Loucy (cell line): Measurements from ENCODE around the gene ZSCAN5B.

Experiments
- H2AFZ ChIP-seq: fragments of 200-600 bp; sonication (generic); 2 replicates; pipeline ENCODE4 v1.6.0; 2016; ENCODE audit warnings: antibody characterized with exemption, mild to moderate bottlenecking, low read length, moderate library complexity
- H3F3A ChIP-seq: fragments of 200-600 bp; 2 replicates; pipeline ENCODE4 v1.6.0; 2016; ENCODE audit warnings: antibody characterized with exemption, low read depth, mild to moderate bottlenecking
- H3K27me3 ChIP-seq: fragments of 200-600 bp; sonication (generic); 2 replicates; pipeline ENCODE4 v1.6.1; 2014; ENCODE audit warnings: low read length, mild to moderate bottlenecking; ENCODE audit not compliant: insufficient read depth, poor library complexity, severe bottlenecking
- H3K36me3 ChIP-seq: fragments of 200-600 bp; sonication (generic); 2 replicates; pipeline ENCODE4 v1.6.1; 2016; ENCODE audit warnings: low read length; ENCODE audit not compliant: insufficient read depth
- H3K4me1 ChIP-seq: fragments of 200-600 bp; sonication (generic); 2 replicates; pipeline ENCODE4 v1.5.1; 2014; ENCODE audit warnings: low read length, mild to moderate bottlenecking; ENCODE audit not compliant: insufficient read depth, poor library complexity, severe bottlenecking
- H3K4me2 ChIP-seq: fragments of 200-600 bp; sonication (generic); 2 replicates; pipeline ENCODE4 v1.6.0; 2014; ENCODE audit warnings: antibody characterized with exemption, low read length, low read depth, mild to moderate bottlenecking; ENCODE audit not compliant: poor library complexity, severe bottlenecking
- H3K4me3 ChIP-seq: fragments of 200-600 bp; sonication (generic); 2 replicates; pipeline ENCODE4 v1.5.1; 2014; ENCODE audit warnings: low read length, mild to moderate bottlenecking, mixed read lengths; ENCODE audit not compliant: poor library complexity, severe bottlenecking
- H3K79me2 ChIP-seq: fragments of 200-600 bp; sonication (generic); 2 replicates; pipeline ENCODE4 v1.6.1; 2014; ENCODE audit warnings: low read length; ENCODE audit not compliant: insufficient read depth
- H3K9ac ChIP-seq: fragments of 200-600 bp; sonication (generic); 2 replicates; pipeline ENCODE4 v1.6.0; 2014; ENCODE audit warnings: mild to moderate bottlenecking, low read depth, low read length, moderate library complexity; ENCODE audit not compliant: poor library complexity, severe bottlenecking
- H3K9me2 ChIP-seq: fragments of 200-600 bp; sonication (generic); replicated peaks from 2 replicates; pipeline ENCODE4 v1.6.1; 2016; ENCODE audit warnings: low read depth, low read length, mixed read lengths
- H3K9me3 ChIP-seq: fragments of 200-600 bp; sonication (generic); 2 replicates; pipeline ENCODE4 v1.6.1; 2014; ENCODE audit warnings: mild to moderate bottlenecking, antibody characterized with exemption, low read length, low read depth; ENCODE audit not compliant: insufficient read depth
- H4K20me1 ChIP-seq: fragments of 200-600 bp; sonication (generic); 2 replicates; pipeline ENCODE4 v1.6.0; 2014; ENCODE audit warnings: antibody characterized with exemption, low read length, mild to moderate bottlenecking; ENCODE audit not compliant: insufficient read depth, poor library complexity, severe bottlenecking
- CTCF ChIP-seq: fragments of 200-600 bp; sonication (generic); conservative IDR thresholded peaks from 2 replicates; pipeline ENCODE4 v1.5.1; 2014; ENCODE audit warnings: mild to moderate bottlenecking, antibody characterized with exemption, low read length
- EZH2phosphoT487 ChIP-seq: fragments of 200-600 bp; IDR thresholded peaks from 2 replicates; pipeline ENCODE4 v1.6.1; 2018; ENCODE audit warnings: antibody characterized with exemption, mild to moderate bottlenecking, moderate library complexity, borderline replicate concordance

Gene ZSCAN5B

GRCh38 chr19:56140583-56141416, 56.8 kb downstream of the ZSCAN5B start, which contains the start of gene ZNF444:
Gene ZNF444, plus strand, starts transcription at chr19:56141287. Its CDS starts 5,625 bp downstream, at chr19:56146912.
- Histone ChIP-seq H3K4me1 (peaks cover 39% of the 10 kb centered on the region), H3K27me3 (no peaks in the 10 kb centered on the region), H3K9me3 (no peaks in the 10 kb centered on the region), H3F3A (peaks cover 3% of the 10 kb centered on the region; the same call in 1 of the 2 replicates), H3K36me3 (no peaks in the 10 kb centered on the region), H3K9me2 (no peaks in the 10 kb centered on the region), H3K4me2 (peak within 1 kb of the TSS; percentile 98), H2AFZ (peak within 1 kb of the TSS; percentile 85), H3K9ac (peak within 1 kb of the TSS; percentile 77), H3K79me2 (peaks cover 36% of the 10 kb centered on the region), H4K20me1 (peaks cover 23% of the 10 kb centered on the region), H3K4me3 (peak within 1 kb of the TSS; percentile 85)
- no peak for TF ChIP-seq CTCF
- no peak for TF ChIP-seq EZH2phosphoT487

GRCh38 chr19:56139847-56140582, 57.6 kb downstream of the ZSCAN5B start:
- Histone ChIP-seq H3K4me3 (peak overlapping the region; percentile 85), H3K79me2 (peaks cover 28% of the 10 kb centered on the region), H3K36me3 (no peaks in the 10 kb centered on the region), H3K4me2 (peak overlapping the region; percentile 98), H3K9ac (peak overlapping the region; percentile 72), H2AFZ (peak overlapping the region; percentile 85), H4K20me1 (peaks cover 20% of the 10 kb centered on the region), H3K9me3 (no peaks in the 10 kb centered on the region), H3K27me3 (no peaks in the 10 kb centered on the region), H3K4me1 (peaks cover 38% of the 10 kb centered on the region), H3F3A (peaks cover 3% of the 10 kb centered on the region; the same call in 1 of the 2 replicates), H3K9me2 (no peaks in the 10 kb centered on the region)
- TF ChIP-seq EZH2phosphoT487 (no peak), CTCF (no peak)
